Renal pelvis (tissue), 3 donors: ENCODE measurements around the gene ENPP3. TPM values are rescaled to one million over a fixed set of nuclear protein-coding genes. Genes with fewer than 3 reads are reported as not detected.

Experiments
- polyA plus RNA-seq, 3 donors: library from polyadenylated mRNA; unstranded; fragments of 120-200 nt; gene quantifications; one replicate each; pipeline ENCODE4 v1.2.1, GENCODE V29; 2013; ENCODE audit not compliant: insufficient read length in 3 of 3

Gene ENPP3
- polyA plus RNA-seq, 3 donors, result 5.1 to 12.8 (median 11.3) TPM

Other genes starting within 250 kb of the ENPP3 start
- under 1 TPM; 0.28 to 0.84 (median 0.74) TPM for gene ARG1, start 64.1 kb upstream of the ENPP3 start, polyA plus RNA-seq
- 10 to 100 TPM; 43.9 to 64.0 (median 59.0) TPM for gene MED23, start 9.1 kb upstream of the ENPP3 start, polyA plus RNA-seq
- under 1 TPM in 1 of 3 donors, not detected in 2; 0.38 TPM for gene OR2A4, start 64.1 kb downstream of the ENPP3 start, polyA plus RNA-seq
- gene CTAGE9, start 73.7 kb downstream of the ENPP3 start, polyA plus RNA-seq, result not detected
- gene ENPP1, start 170.7 kb downstream of the ENPP3 start, polyA plus RNA-seq, result 10 to 100 TPM; 16.9 to 26.1 (median 21.5) TPM